GM12864 (cell line): ENCODE data around the gene GCAT.

Experiments
- DNase-seq: peaks from one replicate; pipeline ENCODE4 v3.0.0-alpha.2; 2011; ENCODE audit warnings: low read depth
- H3K4me3 ChIP-seq: 2 replicates; pipeline ENCODE4 v1.5.1; 2011; ENCODE audit warnings: mild to moderate bottlenecking, low read depth, low read length, control low read depth
- CTCF ChIP-seq: IDR thresholded peaks from 2 replicates; pipeline ENCODE4 v1.5.1; 2011; ENCODE audit warnings: low read depth, mild to moderate bottlenecking, moderate library complexity, low read length, control low read depth, inconsistent platforms; ENCODE audit errors: missing control alignments

GCAT gene

GRCh38 chr22:37804881-37805809 is 2.6 kb upstream of the GCAT start:
- TF ChIP-seq CTCF = no peak
- peak overlapping the region; percentile 47 for H3K4me3 ChIP-seq
- DNase-seq = no peak

GRCh38 chr22:37805810-37806277 is 1.9 kb upstream of the GCAT start:
- no peak for TF ChIP-seq CTCF
- H3K4me3 ChIP-seq = no peak overlapping the region; the same call in 1 of the 2 replicates
- no peak for DNase-seq

- H3K4me3 ChIP-seq = no peak overlapping the region; the same call in 1 of the 2 replicates
- DNase-seq = no peak
- TF ChIP-seq CTCF = no peak
Measured at GRCh38 chr22:37806409-37807333, 1.1 kb upstream of the GCAT start.

GRCh38 chr22:37808294-37808657 is 542 bp downstream of the GCAT start:
- peak overlapping the region; percentile 80 for H3K4me3 ChIP-seq
- no peak for TF ChIP-seq CTCF

GRCh38 chr22:37809672-37810333 is 2.1 kb downstream of the GCAT start:
- TF ChIP-seq CTCF = no peak
- no peak for DNase-seq
- no peak overlapping the region for H3K4me3 ChIP-seq

More at GRCh38 chr22:37808294-37808657, 542 bp downstream of the GCAT start:
- DNase-seq = no peak

- no peak overlapping the region for H3K4me3 ChIP-seq
- no peak for TF ChIP-seq CTCF
- DNase-seq = no peak
Measured at GRCh38 chr22:37811867-37812266, 4.1 kb downstream of the GCAT start.
